ENCODE data around the gene DNAH11. TPM values are rescaled to one million over a fixed set of nuclear protein-coding genes. Genes with fewer than 3 reads are reported as not detected.

The DNAH11 gene
- total and polyA plus RNA-seq, 2 of the 4 experiments (the other 2 are of a cell fraction) = not detected

DNA sequence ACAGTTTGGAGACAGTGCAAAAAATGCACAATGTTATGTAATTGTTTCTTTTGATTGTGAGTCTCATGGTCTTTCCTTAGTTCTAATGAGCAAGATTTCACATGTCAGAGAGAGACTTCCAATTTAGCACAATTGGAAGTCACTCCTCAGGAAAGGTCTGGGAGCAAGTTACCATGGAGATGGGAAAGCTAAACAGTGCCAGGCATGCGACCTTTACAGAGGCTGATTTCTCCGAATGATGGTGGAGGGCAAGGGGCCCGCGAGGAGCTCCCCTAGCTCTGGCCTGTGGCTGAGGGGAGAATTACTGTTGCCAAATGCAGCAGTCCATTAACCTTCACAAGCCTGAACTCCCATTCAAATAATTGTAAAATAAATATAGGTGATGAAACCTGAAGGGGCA lies 343.6 kb downstream of the DNAH11 start:
- dilution Hi-C loops (cut with HindIII; ENCODE audit: low sequenced_read_pairs, unreplicated experiment) = no loop called here
- Histone ChIP-seq H3K36me3 (ENCODE audit: control insufficient read depth, insufficient read depth, low read length) (no peaks in the 10 kb centered on the region), H3K27ac (ENCODE audit: insufficient read depth, low read length) (no peak overlapping the region)

More for the DNA sequence above, 343.6 kb downstream of the DNAH11 start:
- WGBS, 2 experiments (ENCODE audit: extremely low coverage in 2 of 2, insufficient read length in 1 of 2) = no CpG with 5 or more reads among the region's 4 CpGs
- Histone ChIP-seq H3K4me1 (ENCODE audit: control insufficient read depth, insufficient read depth, low read length) (no peaks in the 10 kb centered on the region), H3K9me1 (ENCODE audit: insufficient read depth, low read length) (no peaks in the 10 kb centered on the region), H3K23ac (ENCODE audit: low read depth, low read length) (no peak overlapping the region), H2BK15ac (ENCODE audit: low read depth, low read length) (no peak overlapping the region), H4K20me1 (ENCODE audit: insufficient read depth, low read length) (no peaks in the 10 kb centered on the region), H3K9ac (ENCODE audit: low read depth, low read length) (no peak overlapping the region), H2AK9ac (replicated peaks; ENCODE audit: low read depth, low read length, poor library complexity) (no peak overlapping the region), H2AK5ac (ENCODE audit: low read depth, low read length) (no peak overlapping the region), H2BK5ac (ENCODE audit: low read depth, low read length, poor library complexity, severe bottlenecking) (no peak overlapping the region), H3K79me1 (ENCODE audit: low read depth in 1 of 2, low read length in 2 of 2) (no peaks in the 10 kb centered on the region), H2BK120ac (ENCODE audit: low read depth, low read length) (no peak overlapping the region), H3K27me3 (ENCODE audit: control insufficient read depth, insufficient read depth, low read length) (no peaks in the 10 kb centered on the region), H3K4me3 (ENCODE audit: insufficient read depth, low read depth, low read length) (no peak overlapping the region), H4K8ac (ENCODE audit: low read depth in 2 of 2, low read length in 2 of 2) (no peak overlapping the region), H3K14ac (replicated peaks; ENCODE audit: low read depth, low read length) (no peak overlapping the region), H3K4me2 (ENCODE audit: low read depth, low read length) (no peak overlapping the region), H3K56ac (ENCODE audit: extremely low read depth, insufficient read depth, low read length) (no peak overlapping the region), H3K18ac (ENCODE audit: low read depth, low read length) (no peak overlapping the region), H3K9me3 (ENCODE audit: control insufficient read depth, insufficient read depth, low read length) (no peaks in the 10 kb centered on the region), H2BK20ac (ENCODE audit: low read depth, low read length) (no peak overlapping the region), H4K5ac (ENCODE audit: low read depth, low read length) (no peak overlapping the region), H4K91ac (ENCODE audit: insufficient read depth, low read depth, low read length) (no peak overlapping the region), H3K4ac (ENCODE audit: low read depth, low read length) (no peak overlapping the region), H2AFZ (replicated peaks; ENCODE audit: low read length, poor library complexity) (no peak overlapping the region)
- in situ Hi-C loops (cut with MboI; ENCODE audit: low sequenced_read_pairs) = no loop called here
- no peak for DNase-seq
- ChIA-PET POLR2A (ENCODE audit: unreplicated experiment) (no interaction called here), CTCF (no interaction called here)
- BruUV-seq (replicated peaks) = no TSS peak
- intact Hi-C loops (cut with micrococcal nuclease) = no loop called here
- no peak for ATAC-seq (ENCODE audit: low read depth)
- TF ChIP-seq MAZ (IDR thresholded peaks at IDR 0.05; ENCODE audit: borderline replicate concordance, low read depth, low read length) = no peak
- TF ChIP-seq MAFK (IDR thresholded peaks at IDR 0.05; ENCODE audit: low read depth, low read length) = no peak
- TF ChIP-seq RCOR1 (IDR thresholded peaks at IDR 0.05; ENCODE audit: insufficient replicate concordance, low read length) = no peak
- TF ChIP-seq, protein P1, sequence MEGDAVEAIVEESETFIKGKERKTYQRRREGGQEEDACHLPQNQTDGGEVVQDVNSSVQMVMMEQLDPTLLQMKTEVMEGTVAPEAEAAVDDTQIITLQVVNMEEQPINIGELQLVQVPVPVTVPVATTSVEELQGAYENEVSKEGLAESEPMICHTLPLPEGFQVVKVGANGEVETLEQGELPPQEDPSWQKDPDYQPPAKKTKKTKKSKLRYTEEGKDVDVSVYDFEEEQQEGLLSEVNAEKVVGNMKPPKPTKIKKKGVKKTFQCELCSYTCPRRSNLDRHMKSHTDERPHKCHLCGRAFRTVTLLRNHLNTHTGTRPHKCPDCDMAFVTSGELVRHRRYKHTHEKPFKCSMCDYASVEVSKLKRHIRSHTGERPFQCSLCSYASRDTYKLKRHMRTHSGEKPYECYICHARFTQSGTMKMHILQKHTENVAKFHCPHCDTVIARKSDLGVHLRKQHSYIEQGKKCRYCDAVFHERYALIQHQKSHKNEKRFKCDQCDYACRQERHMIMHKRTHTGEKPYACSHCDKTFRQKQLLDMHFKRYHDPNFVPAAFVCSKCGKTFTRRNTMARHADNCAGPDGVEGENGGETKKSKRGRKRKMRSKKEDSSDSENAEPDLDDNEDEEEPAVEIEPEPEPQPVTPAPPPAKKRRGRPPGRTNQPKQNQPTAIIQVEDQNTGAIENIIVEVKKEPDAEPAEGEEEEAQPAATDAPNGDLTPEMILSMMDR (conservative IDR thresholded peaks at IDR 0.05; ENCODE audit: low read depth, low read length) = no peak
- TF ChIP-seq CEBPB (IDR thresholded peaks at IDR 0.05; ENCODE audit: low read depth, low read length) = no peak
- TF ChIP-seq, protein P2, sequence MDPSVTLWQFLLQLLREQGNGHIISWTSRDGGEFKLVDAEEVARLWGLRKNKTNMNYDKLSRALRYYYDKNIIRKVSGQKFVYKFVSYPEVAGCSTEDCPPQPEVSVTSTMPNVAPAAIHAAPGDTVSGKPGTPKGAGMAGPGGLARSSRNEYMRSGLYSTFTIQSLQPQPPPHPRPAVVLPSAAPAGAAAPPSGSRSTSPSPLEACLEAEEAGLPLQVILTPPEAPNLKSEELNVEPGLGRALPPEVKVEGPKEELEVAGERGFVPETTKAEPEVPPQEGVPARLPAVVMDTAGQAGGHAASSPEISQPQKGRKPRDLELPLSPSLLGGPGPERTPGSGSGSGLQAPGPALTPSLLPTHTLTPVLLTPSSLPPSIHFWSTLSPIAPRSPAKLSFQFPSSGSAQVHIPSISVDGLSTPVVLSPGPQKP (IDR thresholded peaks at IDR 0.05; ENCODE audit: borderline replicate concordance, low read depth, low read length) = no peak
- no peak for TF ChIP-seq SMC3 (IDR thresholded peaks at IDR 0.05; ENCODE audit: low read depth, low read length)
- TF ChIP-seq FOS (IDR thresholded peaks at IDR 0.05; ENCODE audit: low read depth, low read length) = no peak
- TF ChIP-seq, protein P3, sequence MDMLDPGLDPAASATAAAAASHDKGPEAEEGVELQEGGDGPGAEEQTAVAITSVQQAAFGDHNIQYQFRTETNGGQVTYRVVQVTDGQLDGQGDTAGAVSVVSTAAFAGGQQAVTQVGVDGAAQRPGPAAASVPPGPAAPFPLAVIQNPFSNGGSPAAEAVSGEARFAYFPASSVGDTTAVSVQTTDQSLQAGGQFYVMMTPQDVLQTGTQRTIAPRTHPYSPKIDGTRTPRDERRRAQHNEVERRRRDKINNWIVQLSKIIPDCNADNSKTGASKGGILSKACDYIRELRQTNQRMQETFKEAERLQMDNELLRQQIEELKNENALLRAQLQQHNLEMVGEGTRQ (IDR thresholded peaks at IDR 0.05; ENCODE audit: low read depth, low read length) = no peak
- no peak for TF ChIP-seq RAD21 (IDR thresholded peaks at IDR 0.05; ENCODE audit: low read length)
- TF ChIP-seq CHD1 (IDR thresholded peaks at IDR 0.05; ENCODE audit: low read depth, low read length) = no peak
- no peak for TF ChIP-seq POLR2A (IDR thresholded peaks at IDR 0.05; ENCODE audit: low read depth, low read length)

All from IMR-90 (cell line).